GM19452 (cell line): ENCODE measurements around the gene LRMDA.

ENCODE experiments used
- ATAC-seq: cut with Tn5 transposase; IDR thresholded peaks from one replicate; pipeline ENCODE4 v1.9.1; 2021; ENCODE audit not compliant: unreplicated experiment

LRMDA gene

DNA sequence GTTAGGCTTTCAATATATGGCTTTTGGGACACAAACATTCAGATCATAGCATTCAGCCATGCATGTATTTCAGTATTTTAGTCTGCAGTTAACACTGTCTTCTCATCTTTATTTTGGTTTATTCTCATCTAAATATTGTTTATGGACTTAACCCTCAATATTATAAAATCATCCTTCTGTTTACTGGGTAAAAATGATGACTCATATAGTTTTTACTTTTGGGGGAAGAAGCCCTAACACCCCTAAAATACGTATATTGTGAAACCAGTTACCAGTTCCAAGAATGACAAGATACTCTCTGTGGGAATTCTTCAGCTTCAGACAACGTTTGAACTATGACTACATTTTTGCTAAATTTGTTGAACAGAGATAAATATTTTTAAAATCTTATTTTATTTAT lies 505.4 kb downstream of the LRMDA start:
- no peak for ATAC-seq

DNA sequence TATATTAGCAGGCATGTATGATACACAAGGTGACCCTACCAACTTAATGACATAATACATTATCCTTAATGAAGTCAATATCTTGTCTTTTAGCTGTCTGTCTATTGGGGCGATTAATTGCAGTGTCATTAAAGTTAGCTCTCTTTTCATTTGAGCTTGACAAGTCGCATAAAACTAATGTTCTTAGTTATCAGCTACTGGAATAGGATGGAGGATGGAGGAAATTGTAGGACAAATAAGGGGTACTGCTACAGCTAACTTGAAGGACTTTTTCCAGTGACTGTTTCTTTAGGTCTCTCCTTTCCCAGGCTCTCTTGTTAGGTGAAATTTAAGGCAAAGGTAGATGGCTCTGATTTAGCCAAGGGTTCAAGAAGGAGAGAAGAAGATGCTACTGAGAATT lies 506.4 kb downstream of the LRMDA start:
- ATAC-seq = no peak

DNA sequence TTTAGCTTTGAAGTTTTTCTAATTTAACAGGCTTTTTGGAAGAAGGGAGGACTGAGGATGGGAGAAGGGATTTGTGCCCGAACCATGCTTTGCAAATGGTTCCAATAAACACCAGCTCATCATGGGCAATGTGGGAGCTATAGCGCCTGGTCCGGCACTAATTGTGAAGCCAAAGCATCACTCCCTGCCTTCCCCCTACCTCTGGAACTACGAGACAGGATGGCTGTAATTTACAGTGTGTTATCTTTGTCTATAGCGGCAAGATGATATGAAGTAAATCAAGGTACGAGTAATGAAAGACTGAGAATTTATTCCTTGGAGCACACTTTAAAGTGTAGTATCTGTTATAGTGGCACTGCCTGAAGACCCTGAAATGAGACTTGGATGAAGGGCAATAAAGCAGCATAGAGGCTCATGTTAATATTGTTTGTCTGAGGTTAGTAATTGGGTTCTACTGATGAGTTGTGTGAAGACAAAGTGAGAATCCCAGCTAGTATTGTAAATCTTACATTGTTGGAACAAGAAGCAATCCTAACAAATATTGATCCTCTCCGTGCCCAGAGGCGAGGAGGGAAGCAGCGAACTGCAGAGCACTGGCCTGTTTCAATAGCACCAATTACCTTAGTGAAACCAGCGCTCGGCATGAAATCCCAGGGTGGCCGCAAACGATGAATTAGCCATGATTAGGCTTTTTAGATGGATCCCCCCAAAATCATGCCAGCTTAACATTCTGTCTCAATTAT lies 507.1 kb downstream of the LRMDA start:
- no peak for ATAC-seq

DNA sequence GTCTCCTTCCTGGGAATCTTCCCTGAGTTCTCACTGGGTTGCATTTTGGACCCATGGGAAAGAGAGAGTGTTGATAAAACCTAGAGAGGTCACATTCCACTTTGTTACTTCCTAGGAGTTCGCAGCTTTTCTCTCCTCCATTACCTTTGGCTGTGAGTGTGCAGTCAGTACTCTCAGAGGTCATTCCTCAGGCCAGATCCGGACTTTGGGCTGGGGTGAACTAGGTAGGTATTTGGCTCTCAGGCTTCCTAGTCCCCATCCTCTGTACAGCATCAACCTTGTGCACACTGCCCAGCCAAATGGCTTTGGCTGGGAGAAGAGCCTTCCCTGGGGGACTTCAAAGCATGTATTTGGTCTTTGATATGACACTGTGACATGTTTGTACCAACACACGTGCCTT lies 508.1 kb downstream of the LRMDA start:
- ATAC-seq = no peak

DNA sequence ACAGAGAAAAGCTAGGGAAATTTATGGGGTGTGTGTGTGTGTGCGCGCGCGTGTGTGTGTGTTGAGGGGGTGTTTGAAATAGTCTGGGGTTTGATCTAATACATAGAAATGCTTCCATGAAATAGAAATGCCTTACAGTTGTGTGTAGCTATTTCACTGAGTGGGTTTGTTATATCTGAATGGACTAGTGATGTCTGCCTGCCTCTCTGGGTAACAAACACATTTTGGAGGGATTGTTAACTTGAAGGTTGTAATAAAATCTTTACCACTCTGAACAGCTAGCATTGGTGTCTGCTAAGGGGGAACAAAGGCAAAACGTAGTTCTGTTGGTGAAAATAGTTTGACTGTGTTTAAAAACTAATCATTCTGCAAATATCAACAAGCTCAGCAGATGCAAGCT lies 509.3 kb downstream of the LRMDA start:
- no peak for ATAC-seq

DNA sequence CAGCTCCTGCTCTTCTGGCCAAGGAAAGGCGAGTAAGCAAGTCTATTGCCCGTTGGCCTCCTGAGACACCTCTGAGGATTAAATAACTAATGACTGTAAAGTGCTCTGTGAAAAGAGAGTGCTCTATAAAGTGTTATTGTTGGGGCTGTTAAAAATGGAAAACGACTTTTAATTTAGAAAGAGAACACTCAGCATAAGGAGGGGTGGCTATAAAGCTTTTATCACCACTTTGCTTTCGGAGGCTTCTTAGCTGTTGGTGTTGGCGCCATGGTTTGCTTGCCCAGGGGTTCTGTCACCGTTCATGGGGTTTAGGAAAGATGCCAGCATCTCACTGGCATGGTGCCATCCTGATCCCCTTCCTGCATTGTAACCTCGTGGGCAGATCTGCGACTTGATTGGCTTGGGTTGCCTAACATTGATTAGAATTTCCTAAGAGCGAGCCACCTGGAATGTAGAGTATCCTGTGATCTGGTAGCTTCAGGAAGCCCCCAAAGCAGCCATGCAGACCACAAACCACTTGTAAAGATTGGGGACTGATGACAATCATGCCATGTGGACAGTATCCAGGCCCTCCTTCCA lies 509.9 kb downstream of the LRMDA start:
- no peak for ATAC-seq

DNA sequence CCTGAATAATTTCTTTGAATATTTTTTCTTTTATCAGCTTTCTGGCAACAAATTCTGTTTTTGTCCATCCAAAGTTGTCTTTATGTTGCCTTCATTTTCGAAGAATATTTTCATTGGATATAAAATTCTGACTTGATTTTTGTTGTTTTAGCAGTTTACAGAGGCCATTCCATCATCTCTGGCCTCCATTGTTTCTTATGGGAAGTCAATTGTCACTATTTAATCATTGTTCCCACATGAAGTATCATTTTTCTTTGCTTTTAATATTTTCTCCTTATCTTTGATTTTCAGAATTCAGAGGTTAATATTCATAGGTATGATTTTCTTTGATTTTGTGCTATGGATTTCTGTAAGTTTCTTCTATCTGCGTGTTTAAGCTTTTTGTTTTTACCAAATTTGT lies 512.6 kb downstream of the LRMDA start:
- no peak for ATAC-seq

DNA sequence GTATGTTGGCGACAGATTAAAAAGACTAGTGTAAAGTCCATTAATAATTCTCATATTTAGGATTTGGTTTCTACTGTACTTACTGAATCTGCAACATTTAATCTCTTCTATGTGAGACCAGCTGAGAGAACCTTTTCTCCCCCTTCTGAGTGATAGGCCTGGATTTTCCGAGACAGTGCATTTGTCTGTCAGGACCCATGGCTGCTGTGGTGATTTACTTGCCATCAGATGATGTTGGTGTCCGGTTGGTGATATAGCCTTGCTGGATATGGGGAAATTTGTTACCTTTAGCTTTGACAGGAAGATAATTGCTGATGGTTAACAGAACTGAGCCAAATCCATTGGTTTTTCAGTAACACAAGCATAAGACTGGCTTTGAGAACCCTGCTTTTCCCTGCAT lies 517.2 kb downstream of the LRMDA start:
- ATAC-seq = no peak

DNA sequence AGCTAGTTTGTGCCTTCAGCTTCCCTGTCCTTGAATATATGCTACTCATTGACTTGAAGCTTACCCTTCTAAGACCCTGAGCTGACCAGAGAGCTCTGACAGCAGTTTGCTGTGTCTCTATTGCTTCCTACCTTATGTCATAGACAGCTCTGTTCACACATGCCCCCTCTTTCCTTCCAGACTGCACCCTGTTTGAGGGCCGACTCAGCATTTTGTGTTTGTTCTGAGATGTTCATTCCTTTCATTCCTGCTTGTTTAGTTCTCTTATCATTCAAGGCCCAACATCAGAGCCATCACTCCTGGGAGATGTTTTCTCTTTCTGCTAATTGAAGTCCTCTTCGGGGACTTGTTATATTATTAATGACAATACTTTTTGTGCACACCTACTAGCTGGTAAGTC lies 518.9 kb downstream of the LRMDA start:
- no peak for ATAC-seq

DNA sequence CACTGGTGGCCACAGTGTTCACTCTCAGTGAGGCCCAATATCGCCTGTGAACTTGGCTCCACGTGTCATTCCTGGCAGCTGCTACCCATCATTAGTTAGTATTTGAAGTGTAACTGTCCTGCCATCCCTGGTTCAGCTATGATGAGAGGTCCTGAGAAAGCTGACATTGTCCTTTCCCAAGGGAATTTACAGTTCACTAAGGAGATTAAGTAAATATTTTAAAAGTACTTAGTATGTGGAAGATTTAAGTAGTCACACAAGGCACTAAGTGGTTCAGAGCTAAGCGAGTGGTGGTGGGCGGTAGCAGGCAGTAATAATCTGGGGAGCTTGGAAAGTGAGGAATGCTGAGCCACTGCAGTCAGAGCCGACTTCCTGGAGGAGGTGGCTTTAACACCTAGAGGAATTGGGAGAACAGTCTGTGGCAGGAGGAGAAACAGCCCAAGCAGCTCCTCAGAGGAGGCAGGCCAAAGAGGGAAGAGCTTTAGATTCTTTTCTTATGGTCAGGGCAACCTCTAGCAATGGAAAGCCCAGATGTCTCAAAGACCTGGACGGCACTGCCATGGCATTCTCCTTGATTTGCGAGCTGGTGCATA lies 519.7 kb downstream of the LRMDA start:
- ATAC-seq = no peak

DNA sequence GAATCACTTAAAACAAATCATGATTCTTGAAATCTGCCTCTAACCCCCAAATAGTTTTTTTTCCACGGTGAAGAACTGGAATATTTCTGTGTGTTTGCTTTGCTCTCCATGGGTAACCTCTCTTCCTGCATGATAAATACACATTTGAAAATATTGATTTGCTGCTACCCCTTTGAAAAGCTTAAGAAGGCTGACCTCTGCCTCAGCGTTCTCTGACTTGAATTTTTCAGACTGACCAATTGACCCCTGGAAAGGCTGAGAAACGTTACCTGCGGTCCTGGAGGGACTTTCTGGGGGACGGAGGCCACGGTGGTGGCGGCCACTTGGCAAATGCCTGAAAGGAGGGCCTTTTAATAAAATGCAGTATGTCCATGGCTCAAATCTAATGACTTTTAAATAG lies 520.2 kb downstream of the LRMDA start:
- no peak for ATAC-seq

DNA sequence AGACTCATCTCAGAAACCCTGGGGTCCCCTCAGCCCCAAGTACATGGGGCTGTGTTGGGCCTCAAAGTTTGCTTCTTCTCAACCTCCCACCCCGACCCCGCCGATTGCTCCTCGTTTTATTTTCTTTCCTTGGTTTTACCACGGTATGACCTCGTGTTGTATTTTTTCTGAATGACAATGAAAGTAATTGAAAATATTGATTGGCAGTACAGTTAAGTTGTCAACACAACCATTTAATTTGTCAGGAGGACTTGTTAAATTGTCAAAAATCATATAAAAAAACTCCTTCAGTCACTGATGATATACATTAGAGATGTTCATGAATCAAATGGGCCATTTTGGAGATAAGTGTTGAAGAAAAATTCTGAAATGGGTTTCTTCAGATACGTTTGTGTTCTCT lies 520.7 kb downstream of the LRMDA start:
- no peak for ATAC-seq

DNA sequence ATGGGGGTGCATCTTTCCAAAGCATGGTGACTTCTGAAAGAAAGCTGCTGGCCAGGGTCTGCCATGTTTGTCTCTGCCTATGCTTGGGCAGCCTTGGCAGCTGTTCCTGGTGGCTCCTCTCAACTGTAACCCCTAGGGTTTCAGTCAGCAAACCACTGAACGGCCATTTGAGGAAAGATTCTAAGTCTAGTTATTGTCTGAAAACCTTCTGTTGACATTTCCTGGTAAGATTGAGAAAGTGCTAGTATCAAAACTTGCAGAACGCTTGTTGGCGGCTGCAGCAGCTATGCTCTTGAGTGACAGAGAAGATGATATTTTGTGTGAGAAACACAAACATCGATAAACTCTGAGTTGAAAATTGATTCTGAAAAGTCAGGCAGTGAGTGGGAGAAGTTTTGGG lies 523.1 kb downstream of the LRMDA start:
- no peak for ATAC-seq

DNA sequence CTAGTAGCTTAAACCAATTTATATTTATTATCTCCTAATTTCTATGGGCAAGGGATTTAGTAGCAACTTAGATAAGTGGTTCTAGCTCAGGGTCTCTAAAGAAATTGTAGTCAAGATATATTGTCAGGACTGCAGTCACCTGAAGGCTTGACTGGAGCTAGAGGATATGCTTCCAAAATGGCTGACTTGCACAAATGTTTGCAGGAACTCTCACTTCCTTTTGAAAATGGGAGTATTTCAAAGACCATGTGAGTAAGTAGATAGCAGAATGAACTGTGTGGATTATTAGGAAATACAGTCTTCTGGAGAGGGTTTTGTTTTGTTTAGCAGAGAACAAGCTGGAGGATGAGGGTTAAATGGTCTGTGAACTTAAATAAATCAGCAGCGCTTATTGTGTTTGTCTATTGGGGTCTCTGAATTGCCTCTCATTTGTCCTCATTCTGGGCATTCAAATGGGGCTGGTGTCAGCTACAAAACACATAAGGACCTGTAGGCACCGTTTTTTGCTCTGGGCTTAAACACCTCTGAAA lies 524.6 kb downstream of the LRMDA start:
- no peak for ATAC-seq

DNA sequence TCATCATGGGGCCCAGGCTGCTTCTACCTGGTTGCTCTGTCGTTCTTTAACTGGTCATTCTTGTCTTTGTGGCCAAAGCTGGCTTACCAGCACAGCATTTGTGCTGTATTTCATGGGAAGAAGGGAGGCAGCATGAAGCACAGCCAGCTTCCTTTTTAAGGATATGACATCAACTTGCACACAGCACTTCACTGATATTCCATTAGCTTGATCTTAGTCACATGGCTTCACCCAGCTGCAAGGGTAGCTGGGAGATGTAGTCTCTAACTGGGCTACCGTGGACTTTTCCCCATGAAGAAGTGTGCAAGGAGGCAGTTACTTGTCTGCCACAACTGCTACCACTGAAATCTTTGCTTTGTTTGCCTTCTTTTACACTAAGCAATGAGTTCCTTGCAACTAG lies 525.2 kb downstream of the LRMDA start:
- ATAC-seq = no peak

DNA sequence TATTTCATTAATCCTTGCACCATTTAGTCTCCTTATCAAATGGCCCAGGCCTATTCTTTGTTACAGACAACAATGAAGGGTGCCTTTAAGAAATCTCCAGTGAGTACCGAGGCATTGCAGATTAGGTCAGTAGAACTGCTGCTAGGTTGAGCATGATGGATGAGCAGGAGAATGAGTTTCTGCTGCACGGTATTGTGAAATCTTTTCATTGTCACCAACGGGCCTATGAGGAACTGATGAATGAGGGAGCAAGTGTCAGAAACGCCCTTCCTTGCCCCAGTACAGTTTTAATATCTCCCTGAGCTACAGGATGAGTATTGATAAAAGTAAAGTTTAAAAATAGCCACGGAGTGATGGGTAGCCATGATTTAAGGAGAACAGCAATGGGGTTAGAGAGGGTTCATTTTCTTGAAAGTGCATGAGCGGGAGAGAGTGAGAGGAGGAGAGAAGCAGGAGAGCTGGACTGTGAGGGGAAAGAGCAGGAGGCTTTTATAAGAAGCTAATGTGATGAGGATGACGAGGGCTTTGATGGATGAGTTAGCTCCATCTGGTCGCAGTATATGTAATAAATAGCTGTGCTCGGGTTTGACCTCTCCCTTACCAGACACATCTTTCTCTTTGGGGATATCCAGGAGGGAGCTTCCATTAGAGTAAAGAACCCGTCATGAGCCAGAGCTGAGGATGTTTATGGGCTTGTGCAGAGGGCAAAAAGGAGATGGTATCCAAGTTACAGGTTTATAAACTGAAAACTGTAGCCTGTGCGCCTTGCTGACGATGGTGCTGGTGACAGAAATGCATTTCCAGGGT lies 526.1 kb downstream of the LRMDA start:
- ATAC-seq = no peak

DNA sequence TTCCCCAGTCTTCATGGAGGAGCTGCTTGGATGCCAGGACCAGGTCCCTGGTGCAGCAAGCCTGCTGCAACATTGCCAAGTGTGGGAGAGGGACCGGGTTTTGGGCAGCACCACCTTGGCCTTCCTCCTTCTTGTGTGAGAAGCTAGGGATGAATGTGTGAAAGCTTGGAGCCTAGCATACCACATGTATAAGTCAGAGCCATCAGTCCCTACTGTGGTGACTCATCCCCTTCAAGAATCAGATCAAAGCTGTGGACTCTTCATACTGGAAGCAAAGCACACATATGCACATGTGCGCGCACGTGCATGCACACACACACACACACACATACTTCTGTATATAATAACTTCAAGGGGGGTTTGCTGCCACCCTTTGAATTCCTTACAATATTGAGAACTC lies 527.8 kb downstream of the LRMDA start:
- ATAC-seq = no peak

DNA sequence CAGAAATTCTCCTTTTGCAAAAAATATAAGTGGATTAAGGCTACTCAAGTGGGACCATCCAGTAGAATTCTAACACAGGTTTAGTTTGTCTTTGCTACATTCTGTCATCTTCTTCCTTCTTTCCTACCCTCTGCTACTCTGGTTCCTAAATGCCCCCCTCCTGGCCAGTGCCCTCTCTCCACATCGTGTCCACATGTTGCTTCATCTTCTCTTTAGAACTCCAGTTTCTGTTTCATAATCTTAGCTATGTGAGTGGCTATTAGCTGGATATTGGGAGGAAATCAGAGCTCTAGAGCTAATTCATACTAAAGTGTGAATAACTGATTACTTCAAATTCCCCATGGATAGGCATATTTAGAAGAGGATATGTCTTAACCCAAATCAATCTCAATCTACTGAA lies 528.5 kb downstream of the LRMDA start:
- ATAC-seq = no peak

DNA sequence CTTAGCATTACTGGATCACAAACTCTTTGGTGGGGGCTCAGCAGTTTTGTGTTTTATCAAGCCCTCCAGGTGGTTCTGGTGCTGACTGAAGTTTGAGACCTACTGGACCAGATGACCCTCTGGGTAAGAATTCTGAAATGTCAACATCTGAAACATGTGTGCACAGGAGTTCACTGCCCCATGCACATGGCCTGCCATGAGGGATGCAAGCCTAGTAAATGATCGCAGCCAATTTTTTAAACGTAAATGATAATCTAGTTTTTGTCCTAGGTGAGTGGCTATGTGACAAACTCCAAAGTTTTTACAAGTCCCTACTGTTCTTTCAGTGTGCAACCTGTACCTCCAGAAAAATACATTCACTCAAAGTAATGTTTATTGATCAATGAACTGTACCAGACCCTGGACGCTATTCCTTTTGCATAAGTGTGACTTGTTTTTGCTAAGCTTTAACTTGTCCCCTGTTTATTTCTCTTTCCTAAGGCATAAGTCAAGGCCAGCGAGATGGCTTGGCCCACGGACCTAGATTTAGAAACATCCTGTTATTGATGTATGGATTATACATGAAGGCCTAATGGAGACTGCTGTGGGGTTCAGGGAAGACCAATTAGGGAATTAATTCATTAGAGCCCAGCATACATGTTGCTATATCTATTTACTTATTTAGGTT lies 531.1 kb downstream of the LRMDA start:
- ATAC-seq = no peak

DNA sequence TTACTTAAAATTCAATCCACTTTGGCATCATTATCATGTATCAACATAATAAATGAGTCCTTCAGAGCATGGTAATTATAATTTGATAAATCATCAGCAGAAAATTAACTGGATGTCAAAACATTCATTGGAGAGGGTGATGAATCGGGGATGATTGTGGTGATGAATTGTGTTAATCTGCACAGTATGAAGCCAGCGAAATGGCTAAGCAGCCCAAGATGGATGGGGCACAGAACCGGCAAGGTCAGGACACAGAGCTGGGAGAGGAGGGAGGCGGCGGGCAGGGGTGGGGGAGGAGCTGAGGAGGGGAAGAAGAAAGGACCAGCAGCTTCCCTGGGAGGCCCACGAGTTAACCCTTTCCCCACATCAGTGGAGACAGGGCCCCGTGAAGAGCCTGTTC lies 536.1 kb downstream of the LRMDA start:
- no peak for ATAC-seq

DNA sequence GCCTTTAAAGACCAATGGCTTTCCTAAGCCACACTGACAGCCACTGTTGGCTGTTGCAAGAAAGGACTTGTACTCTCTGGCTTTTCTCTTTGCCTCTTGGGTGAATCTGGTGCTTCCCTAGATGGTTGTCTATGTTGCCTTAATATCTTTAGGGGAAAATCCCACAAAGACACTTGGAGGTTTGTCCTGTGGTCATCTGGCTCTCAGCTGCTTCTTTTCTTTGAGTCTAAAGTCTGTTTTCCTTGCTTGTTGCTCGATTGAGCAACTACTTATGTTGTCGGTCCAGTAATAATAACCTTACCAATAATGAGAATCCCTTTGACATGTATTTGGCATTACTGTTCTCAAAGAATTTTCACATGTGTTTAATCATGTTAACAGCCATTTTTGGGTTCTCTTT lies 537.6 kb downstream of the LRMDA start:
- no peak for ATAC-seq
